ENCODE measurements around the gene BCL11A.
A peak's percentile ranks its signal among the peaks of the same experiment; 100 is the strongest.

The BCL11A gene

DNA sequence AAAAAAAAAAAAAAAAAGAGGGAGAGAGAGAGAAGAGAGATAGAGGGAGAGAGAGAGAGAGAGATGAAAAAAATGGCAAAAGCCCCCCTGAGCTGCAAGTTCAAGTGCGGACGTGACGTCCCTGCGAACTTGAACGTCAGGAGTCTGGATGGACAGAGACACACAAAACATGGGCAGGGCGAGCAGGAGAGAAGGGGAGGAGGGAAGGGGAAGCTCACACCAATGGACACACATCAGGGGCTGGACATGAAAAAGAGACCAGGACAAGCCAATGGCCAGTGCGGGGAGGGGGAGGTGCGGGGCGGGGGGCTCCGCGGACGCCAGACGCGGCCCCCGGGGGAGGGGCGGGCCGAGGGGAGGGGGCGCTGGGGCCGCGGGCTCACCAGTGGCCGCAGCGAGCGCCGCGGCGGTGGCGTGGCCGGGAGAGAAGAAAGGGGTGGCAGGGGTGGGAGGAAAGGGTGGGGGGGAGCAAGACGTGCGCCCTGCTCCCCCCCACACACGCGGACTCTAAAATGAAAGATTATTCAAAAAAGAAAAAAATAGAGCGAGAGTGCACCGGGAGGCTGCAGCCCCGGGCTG lies at the start of gene BCL11A:
Gene BCL11A, minus strand, starts transcription at position 160 of the 579 bp plus-strand sequence. CDS start 384 bp downstream, outside the sequence.
- peak within 1 kb of the TSS; percentile 85 for H3K4me3 ChIP-seq (ENCODE audit: low read depth, low read length)
- peak; percentile 93 for DNase-seq (ENCODE audit: low read depth)
- TF ChIP-seq, protein P1, sequence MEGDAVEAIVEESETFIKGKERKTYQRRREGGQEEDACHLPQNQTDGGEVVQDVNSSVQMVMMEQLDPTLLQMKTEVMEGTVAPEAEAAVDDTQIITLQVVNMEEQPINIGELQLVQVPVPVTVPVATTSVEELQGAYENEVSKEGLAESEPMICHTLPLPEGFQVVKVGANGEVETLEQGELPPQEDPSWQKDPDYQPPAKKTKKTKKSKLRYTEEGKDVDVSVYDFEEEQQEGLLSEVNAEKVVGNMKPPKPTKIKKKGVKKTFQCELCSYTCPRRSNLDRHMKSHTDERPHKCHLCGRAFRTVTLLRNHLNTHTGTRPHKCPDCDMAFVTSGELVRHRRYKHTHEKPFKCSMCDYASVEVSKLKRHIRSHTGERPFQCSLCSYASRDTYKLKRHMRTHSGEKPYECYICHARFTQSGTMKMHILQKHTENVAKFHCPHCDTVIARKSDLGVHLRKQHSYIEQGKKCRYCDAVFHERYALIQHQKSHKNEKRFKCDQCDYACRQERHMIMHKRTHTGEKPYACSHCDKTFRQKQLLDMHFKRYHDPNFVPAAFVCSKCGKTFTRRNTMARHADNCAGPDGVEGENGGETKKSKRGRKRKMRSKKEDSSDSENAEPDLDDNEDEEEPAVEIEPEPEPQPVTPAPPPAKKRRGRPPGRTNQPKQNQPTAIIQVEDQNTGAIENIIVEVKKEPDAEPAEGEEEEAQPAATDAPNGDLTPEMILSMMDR (conservative IDR thresholded peaks at IDR 0.05; ENCODE audit: low read depth, low read length) = no peak

GRCh38 chr2:60602828-60603532 lies 49.5 kb upstream of the BCL11A start:
- no peak overlapping the region for H3K4me3 ChIP-seq (ENCODE audit: low read depth, low read length)
- TF ChIP-seq, protein P1 (conservative IDR thresholded peaks at IDR 0.05; ENCODE audit: low read depth, low read length) = no peak
- DNase-seq (ENCODE audit: low read depth) = peak; percentile 5

- no peak for DNase-seq (ENCODE audit: low read depth)
- TF ChIP-seq, protein P1 (conservative IDR thresholded peaks at IDR 0.05; ENCODE audit: low read depth, low read length) = no peak
- no peak overlapping the region for H3K4me3 ChIP-seq (ENCODE audit: low read depth, low read length)
Observed at GRCh38 chr2:60602388-60602787, 48.9 kb upstream of the BCL11A start.

- no peak for DNase-seq (ENCODE audit: low read depth)
- TF ChIP-seq, protein P1 (conservative IDR thresholded peaks at IDR 0.05; ENCODE audit: low read depth, low read length) = no peak
- H3K4me3 ChIP-seq (ENCODE audit: low read depth, low read length) = no peak overlapping the region
Observed at GRCh38 chr2:60598271-60598670, 44.8 kb upstream of the BCL11A start.

- TF ChIP-seq, protein P1 (conservative IDR thresholded peaks at IDR 0.05; ENCODE audit: low read depth, low read length) = no peak
- DNase-seq (ENCODE audit: low read depth) = no peak
Observed at GRCh38 chr2:60597346-60597745, 43.9 kb upstream of the BCL11A start.

GRCh38 chr2:60596411-60596810 lies 43.0 kb upstream of the BCL11A start:
- no peak overlapping the region for H3K4me3 ChIP-seq (ENCODE audit: low read depth, low read length)
- no peak for DNase-seq (ENCODE audit: low read depth)
- TF ChIP-seq, protein P1 (conservative IDR thresholded peaks at IDR 0.05; ENCODE audit: low read depth, low read length) = no peak

More at GRCh38 chr2:60597346-60597745, 43.9 kb upstream of the BCL11A start:
- H3K4me3 ChIP-seq (ENCODE audit: low read depth, low read length) = no peak overlapping the region

DNA sequence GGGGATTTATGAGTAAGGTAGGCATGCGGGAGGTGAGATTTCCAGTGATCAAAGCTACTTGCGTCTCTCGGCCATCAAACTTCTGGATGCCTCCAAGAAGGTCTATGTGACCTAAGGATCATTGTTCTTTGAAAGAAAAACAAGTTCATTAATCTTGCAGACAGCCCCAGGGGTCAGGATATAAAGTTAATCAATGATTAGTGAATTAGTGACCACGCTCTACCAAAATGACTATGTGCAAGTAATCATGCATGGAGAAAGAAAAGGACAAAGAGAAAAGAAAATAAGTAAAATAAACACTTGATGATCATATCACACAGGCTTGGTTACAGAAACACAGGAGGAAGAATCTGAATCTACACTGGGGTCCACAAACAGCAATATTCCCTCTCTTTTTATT lies 42.5 kb upstream of the BCL11A start:
- no peak overlapping the region for H3K4me3 ChIP-seq (ENCODE audit: low read depth, low read length)
- DNase-seq (ENCODE audit: low read depth) = no peak
- TF ChIP-seq, protein P1 (conservative IDR thresholded peaks at IDR 0.05; ENCODE audit: low read depth, low read length) = no peak
